ENCODE measurements around the gene NELL1. TPM values are rescaled to one million over a fixed set of nuclear protein-coding genes. Genes with fewer than 3 reads are reported as not detected.

Gene NELL1
- total and polyA plus RNA-seq, 2 experiments from 2014 or later, result 1.6 TPM; not detected in 1

GRCh38 chr11:21543901-21544300 lies 874.5 kb downstream of the NELL1 start:
- no peaks in the 10 kb centered on the region for H4K20me1 ChIP-seq (replicated peaks; ENCODE audit: insufficient read depth)
- H3K27ac Mint-ChIP-seq, result no peak overlapping the region

More at GRCh38 chr11:21543901-21544300, 874.5 kb downstream of the NELL1 start:
- no peaks in the 10 kb centered on the region for H3F3A ChIP-seq (replicated peaks; ENCODE audit: low read depth)
- H3K4me2 ChIP-seq, result no peak overlapping the region
- no peak overlapping the region for H3K4me3 ChIP-seq
- ATAC-seq (no peak), DNase-seq (ENCODE audit: low spot score) (no peak)
- no peaks in the 10 kb centered on the region for H3K79me2 ChIP-seq (replicated peaks; ENCODE audit: insufficient read depth)
- H3K9me3 Mint-ChIP-seq, result no peaks in the 10 kb centered on the region; the same call in 2 of the 3 replicates
- H3K27ac ChIP-seq (ENCODE audit: low read depth), result no peak overlapping the region
- no peaks in the 10 kb centered on the region for H3K36me3 ChIP-seq (ENCODE audit: insufficient read depth)
- H3K36me3 Mint-ChIP-seq (ENCODE audit: low read depth), result no peaks in the 10 kb centered on the region
- no peaks in the 10 kb centered on the region for H3K27me3 Mint-ChIP-seq (ENCODE audit: insufficient read depth, low read depth, poor library complexity)
- H3K4me3 Mint-ChIP-seq, result no peak overlapping the region
- TF ChIP-seq CTCF (conservative IDR thresholded peaks at IDR 0.05; ENCODE audit: low read depth in 2 of 2) (no peak), EZH2 (IDR thresholded peaks at IDR 0.05; ENCODE audit: low read depth, unreplicated experiment) (no peak), EZH2phosphoT487 (IDR thresholded peaks at IDR 0.05; ENCODE audit: unreplicated experiment) (no peak), POLR2AphosphoS5 (IDR thresholded peaks at IDR 0.05; ENCODE audit: low read depth) (no peak), ZNF462 (CRISPR knock-in tag; IDR thresholded peaks at IDR 0.05) (no peak), REST (IDR thresholded peaks at IDR 0.05; ENCODE audit: unreplicated experiment) (no peak), ZNF331 (CRISPR knock-in tag; IDR thresholded peaks at IDR 0.05; ENCODE audit: low read depth) (no peak), STAT1 (IDR thresholded peaks at IDR 0.05; ENCODE audit: unreplicated experiment) (no peak), CREB1 (CRISPR knock-in tag; IDR thresholded peaks at IDR 0.05; ENCODE audit: low read depth) (no peak), NANOG (IDR thresholded peaks at IDR 0.05; ENCODE audit: borderline replicate concordance) (no peak), JUNB (IDR thresholded peaks at IDR 0.05; ENCODE audit: unreplicated experiment) (no peak), ETS1 (IDR thresholded peaks at IDR 0.05) (no peak), ZNF114 (CRISPR knock-in tag; IDR thresholded peaks at IDR 0.05) (no peak)
- no peaks in the 10 kb centered on the region for H3K9me2 ChIP-seq (ENCODE audit: insufficient read depth)
- no peaks in the 10 kb centered on the region for H3K4me1 Mint-ChIP-seq
- no peak overlapping the region for H2AFZ ChIP-seq
- no peaks in the 10 kb centered on the region for H3K27me3 ChIP-seq (ENCODE audit: insufficient read depth)
- H3K4me1 ChIP-seq (ENCODE audit: insufficient read depth), result no peaks in the 10 kb centered on the region

Data from GM23338 (cell line).